Keratinocyte (primary cell): ENCODE results near the gene PKHD1. TPM values are rescaled to one million over a fixed set of nuclear protein-coding genes. Genes with fewer than 3 reads are reported as not detected.

Experiments used
- DNase-seq: peaks from one replicate; pipeline ENCODE4 v3.0.0-alpha.2; 2011; ENCODE audit warnings: low read depth, missing footprints, low spot score
- FAIRE-seq: peaks from 2 replicates; lab custom pipeline; 2011; peaks lifted over from hg19 to GRCh38; lab: Jason Lieb, UNC
- H2AFZ ChIP-seq: 2 replicates; pipeline ENCODE4 v1.6.0; 2012; ENCODE audit warnings: low read length, control low read depth, inconsistent platforms; ENCODE audit not compliant: control insufficient read depth
- H3K27ac ChIP-seq: 2 replicates; pipeline ENCODE4 v1.5.1; 2011; ENCODE audit warnings: low read length; ENCODE audit not compliant: control insufficient read depth, insufficient read depth
- H3K27me3 ChIP-seq: 3 replicates; pipeline ENCODE4 v1.6.0; 2011; ENCODE audit warnings: low read length; ENCODE audit not compliant: control insufficient read depth, insufficient read depth; ENCODE audit errors: extremely low read depth
- H3K36me3 ChIP-seq, 2 experiments: 2 replicates in 1 of 2; 3 replicates in 1 of 2; pipeline ENCODE4 v1.5.1; 2011; ENCODE audit warnings: low read length in 2 of 2, mild to moderate bottlenecking in 1 of 2; ENCODE audit not compliant: control insufficient read depth in 2 of 2, insufficient read depth in 2 of 2; ENCODE audit errors: extremely low read depth in 1 of 2
- H3K4me1 ChIP-seq: 3 replicates; pipeline ENCODE4 v1.5.1; 2011; ENCODE audit warnings: low read length; ENCODE audit not compliant: control insufficient read depth, insufficient read depth; ENCODE audit errors: extremely low read depth
- H3K4me2 ChIP-seq: 3 replicates; pipeline ENCODE4 v1.6.0; 2011; ENCODE audit warnings: low read depth, low read length; ENCODE audit not compliant: control insufficient read depth, insufficient read depth; ENCODE audit errors: extremely low read depth
- H3K4me3 ChIP-seq, 3 experiments: fragments of 200-600 bp in 1 of 3; sonication (generic) in 1 of 3; 2 replicates in 2 of 3; 3 replicates in 1 of 3; pipeline ENCODE4 v1.5.1; 2011 to 2016; ENCODE audit warnings: low read length in 3 of 3, mild to moderate bottlenecking in 3 of 3, control low read depth in 2 of 3, inconsistent platforms in 1 of 3, low read depth in 1 of 3, mixed read lengths in 1 of 3, mixed run types in 1 of 3, moderate library complexity in 1 of 3; ENCODE audit not compliant: control insufficient read depth in 2 of 3, insufficient read depth in 2 of 3; ENCODE audit errors: extremely low read depth in 1 of 3
- H3K79me2 ChIP-seq: 2 replicates; pipeline ENCODE4 v1.6.0; 2012; ENCODE audit warnings: low read length; ENCODE audit not compliant: control insufficient read depth, insufficient read depth
- H3K9ac ChIP-seq: 3 replicates; pipeline ENCODE4 v1.6.0; 2011; ENCODE audit warnings: low read length; ENCODE audit not compliant: control insufficient read depth, insufficient read depth; ENCODE audit errors: extremely low read depth
- H3K9me1 ChIP-seq: 3 replicates; pipeline ENCODE4 v1.6.0; 2011; ENCODE audit warnings: low read length; ENCODE audit not compliant: control insufficient read depth, insufficient read depth; ENCODE audit errors: extremely low read depth
- H3K9me3 ChIP-seq: 2 replicates; pipeline ENCODE4 v1.5.1; 2012; ENCODE audit warnings: low read depth, low read length; ENCODE audit not compliant: control insufficient read depth
- H4K20me1 ChIP-seq: 3 replicates; pipeline ENCODE4 v1.6.0; 2011; ENCODE audit warnings: low read length; ENCODE audit not compliant: control insufficient read depth, insufficient read depth; ENCODE audit errors: extremely low read depth
- EZH2 ChIP-seq: IDR thresholded peaks from one replicate; pipeline ENCODE4 v1.6.1; 2012; ENCODE audit warnings: inconsistent platforms, mild to moderate bottlenecking, low read length, moderate library complexity
- dilution Hi-C: fragments of 300-500 bp; cut with MboI; formaldehyde crosslinking; loops from one replicate; pipeline ENCODE4 v1.7.0; 2020; ENCODE audit warnings: low sequenced_read_pairs; ENCODE audit not compliant: extremely low pct_ligation_motif_present
- polyA plus RNA-seq, 5 experiments: library from polyadenylated mRNA; depleted of rRNA in 3 of 5; stranded (reverse) in 3 of 5; stranded (forward) in 1 of 5; unstranded in 1 of 5; fragments of >200 nt; gene quantifications; 1 replicate in 1 of 5; 2 replicates in 3 of 5; 3 replicates in 1 of 5; pipeline versions ENCODE4 v1.2.1 to v1.2.3, GENCODE V29; 2011 to 2012; ENCODE audit warnings: missing spikeins in 2 of 5, low read depth in 1 of 5, low replicate concordance in 1 of 5
- TF ChIP-seq, protein P1 (sequence below), 3 experiments: IDR thresholded peaks in 1 of 3; conservative IDR thresholded peaks in 1 of 3; optimal IDR thresholded peaks in 1 of 3; 2 replicates in 2 of 3; 3 replicates in 1 of 3; pipeline versions ENCODE3 to v1.5.1; 2011; ENCODE audit warnings: low read length in 3 of 3, mild to moderate bottlenecking in 3 of 3, moderate library complexity in 2 of 3, control low read depth in 1 of 3, inconsistent platforms in 1 of 3; ENCODE audit not compliant: insufficient read depth in 2 of 3; ENCODE audit errors: extremely low read depth in 1 of 3

PKHD1 gene
- polyA plus RNA-seq, 1 donor (not counting 4 experiments of a cell fraction or from before 2014, with no cell fraction given), result under 0.01 TPM

- Histone ChIP-seq H3K4me1 (no peaks in the 10 kb centered on the region), H3K27ac (no peak overlapping the region), H4K20me1 (no peaks in the 10 kb centered on the region), H2AFZ (no peak overlapping the region), H3K27me3 (no peaks in the 10 kb centered on the region), H3K9me1 (no peaks in the 10 kb centered on the region), H3K36me3 (no peaks in the 10 kb centered on the region), H3K79me2 (no peaks in the 10 kb centered on the region), H3K4me2 (no peak overlapping the region), H3K9ac (no peak overlapping the region), H3K9me3 (no peaks in the 10 kb centered on the region), H3K4me3 (no peak overlapping the region)
- dilution Hi-C loops, result no loop called here
- no peak for FAIRE-seq
- no peak for TF ChIP-seq EZH2
- DNase-seq, result no peak
Observed at GRCh38 chr6:51630011-51630410, 457.4 kb downstream of the PKHD1 start.

DNA sequence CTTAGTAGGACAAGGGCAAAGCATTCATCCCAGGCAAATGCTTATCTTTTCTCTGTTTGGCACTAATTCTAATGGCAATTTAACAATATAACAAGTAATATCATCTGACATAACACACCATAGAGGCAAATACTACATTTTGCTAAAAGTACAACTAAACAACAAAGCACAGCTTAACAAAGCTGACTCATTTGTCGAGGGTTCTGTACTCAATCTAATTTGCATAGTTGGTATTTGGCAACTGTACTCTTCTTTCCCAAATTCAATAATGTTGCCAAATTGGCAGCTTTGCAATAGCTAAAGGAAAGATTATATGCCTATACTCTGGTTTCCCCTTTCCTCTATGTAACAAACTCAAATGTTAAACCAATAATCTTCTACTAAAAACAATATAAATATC lies 461.0 kb downstream of the PKHD1 start:
- FAIRE-seq, result no peak

More for the DNA sequence above, 461.0 kb downstream of the PKHD1 start:
- Histone ChIP-seq H3K9me1 (no peaks in the 10 kb centered on the region), H3K27me3 (no peaks in the 10 kb centered on the region), H3K79me2 (no peaks in the 10 kb centered on the region), H3K27ac (no peak overlapping the region), H3K9ac (no peak overlapping the region), H3K9me3 (no peaks in the 10 kb centered on the region), H3K36me3 (no peaks in the 10 kb centered on the region), H4K20me1 (no peaks in the 10 kb centered on the region), H2AFZ (no peak overlapping the region), H3K4me1 (no peaks in the 10 kb centered on the region), H3K4me2 (no peak overlapping the region), H3K4me3 (no peak overlapping the region)
- TF ChIP-seq, protein P1, sequence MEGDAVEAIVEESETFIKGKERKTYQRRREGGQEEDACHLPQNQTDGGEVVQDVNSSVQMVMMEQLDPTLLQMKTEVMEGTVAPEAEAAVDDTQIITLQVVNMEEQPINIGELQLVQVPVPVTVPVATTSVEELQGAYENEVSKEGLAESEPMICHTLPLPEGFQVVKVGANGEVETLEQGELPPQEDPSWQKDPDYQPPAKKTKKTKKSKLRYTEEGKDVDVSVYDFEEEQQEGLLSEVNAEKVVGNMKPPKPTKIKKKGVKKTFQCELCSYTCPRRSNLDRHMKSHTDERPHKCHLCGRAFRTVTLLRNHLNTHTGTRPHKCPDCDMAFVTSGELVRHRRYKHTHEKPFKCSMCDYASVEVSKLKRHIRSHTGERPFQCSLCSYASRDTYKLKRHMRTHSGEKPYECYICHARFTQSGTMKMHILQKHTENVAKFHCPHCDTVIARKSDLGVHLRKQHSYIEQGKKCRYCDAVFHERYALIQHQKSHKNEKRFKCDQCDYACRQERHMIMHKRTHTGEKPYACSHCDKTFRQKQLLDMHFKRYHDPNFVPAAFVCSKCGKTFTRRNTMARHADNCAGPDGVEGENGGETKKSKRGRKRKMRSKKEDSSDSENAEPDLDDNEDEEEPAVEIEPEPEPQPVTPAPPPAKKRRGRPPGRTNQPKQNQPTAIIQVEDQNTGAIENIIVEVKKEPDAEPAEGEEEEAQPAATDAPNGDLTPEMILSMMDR (optimal IDR thresholded peaks at IDR 0.05 in 1 of 3, IDR thresholded peaks at IDR 0.05 in 1 of 3, conservative IDR thresholded peaks at IDR 0.05 in 1 of 3; ENCODE audit: extremely low read depth in 1 of 3, insufficient read depth in 2 of 3, low read length in 3 of 3), result no peak
- no peak for TF ChIP-seq EZH2
- dilution Hi-C loops, result no loop called here
- DNase-seq, result no peak
